ENCODE measurements around the gene PWWP2A.
"Not testable (repeated sequence)": the region's sequence is repeated elsewhere in the genome, so short reads cannot be mapped to it uniquely, and the experiment has no call there.

Gene PWWP2A

DNA sequence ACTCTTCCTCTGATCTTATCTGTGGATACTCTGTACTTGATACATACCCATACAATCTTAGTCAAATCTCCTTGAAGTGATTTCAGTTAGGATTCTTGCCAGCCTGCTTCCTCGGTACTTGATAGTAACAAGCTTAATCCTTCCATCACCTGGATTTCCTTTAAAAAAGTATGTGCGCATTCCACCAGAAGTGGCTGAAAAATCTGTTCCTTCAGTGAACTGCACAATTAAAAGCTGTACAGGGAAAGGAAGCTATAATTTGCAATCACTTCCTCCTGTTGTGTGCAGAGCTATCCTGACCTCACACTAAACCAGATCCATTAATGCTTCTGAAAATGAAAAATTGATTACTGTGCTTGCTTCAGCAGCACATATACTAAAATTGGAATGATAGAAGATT is 47.3 kb downstream of the PWWP2A start:
- no peak for DNase-seq (ENCODE audit: low read depth)

DNA sequence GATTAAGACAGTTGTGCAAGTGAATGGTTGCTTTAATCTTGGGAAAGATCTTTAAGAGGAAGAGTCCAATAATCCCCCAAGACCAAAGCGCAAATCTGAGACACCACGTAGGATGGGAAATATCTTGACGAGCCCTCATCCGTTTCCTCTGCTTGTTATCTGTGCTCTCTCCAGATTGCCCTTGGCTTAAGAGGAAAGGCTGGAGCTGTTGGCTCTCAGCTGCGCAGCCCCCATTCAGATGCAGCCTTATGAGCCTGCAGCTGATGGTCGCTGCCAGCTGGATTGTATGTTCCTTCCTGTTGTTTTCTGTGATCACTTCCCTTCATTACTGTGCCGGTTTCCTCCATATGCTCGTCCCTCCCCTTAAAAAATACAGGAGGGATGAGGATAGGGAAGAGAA is 47.7 kb downstream of the PWWP2A start:
- no peak for DNase-seq (ENCODE audit: low read depth)

DNA sequence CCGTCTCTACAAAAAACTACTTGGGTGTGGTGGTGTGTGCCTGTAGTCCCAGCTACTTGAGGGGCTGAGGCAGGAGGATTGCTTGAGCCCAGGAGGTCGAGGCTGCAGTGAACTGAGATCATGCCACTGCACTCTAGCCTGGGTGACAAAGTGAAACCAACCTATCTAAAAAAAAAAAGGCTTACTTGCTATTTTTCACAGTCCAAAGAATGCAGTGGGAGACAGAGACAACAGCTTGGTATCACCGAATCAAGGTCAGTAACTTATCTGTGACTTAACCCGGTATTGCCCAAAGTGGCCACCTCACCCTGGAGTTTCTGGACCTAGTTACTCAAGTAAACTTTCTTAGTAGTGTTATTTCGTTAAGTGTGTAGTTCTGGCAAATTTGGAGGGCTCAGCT is 50.1 kb downstream of the PWWP2A start:
- not testable (repeated sequence) for DNase-seq (ENCODE audit: low read depth)

DNA sequence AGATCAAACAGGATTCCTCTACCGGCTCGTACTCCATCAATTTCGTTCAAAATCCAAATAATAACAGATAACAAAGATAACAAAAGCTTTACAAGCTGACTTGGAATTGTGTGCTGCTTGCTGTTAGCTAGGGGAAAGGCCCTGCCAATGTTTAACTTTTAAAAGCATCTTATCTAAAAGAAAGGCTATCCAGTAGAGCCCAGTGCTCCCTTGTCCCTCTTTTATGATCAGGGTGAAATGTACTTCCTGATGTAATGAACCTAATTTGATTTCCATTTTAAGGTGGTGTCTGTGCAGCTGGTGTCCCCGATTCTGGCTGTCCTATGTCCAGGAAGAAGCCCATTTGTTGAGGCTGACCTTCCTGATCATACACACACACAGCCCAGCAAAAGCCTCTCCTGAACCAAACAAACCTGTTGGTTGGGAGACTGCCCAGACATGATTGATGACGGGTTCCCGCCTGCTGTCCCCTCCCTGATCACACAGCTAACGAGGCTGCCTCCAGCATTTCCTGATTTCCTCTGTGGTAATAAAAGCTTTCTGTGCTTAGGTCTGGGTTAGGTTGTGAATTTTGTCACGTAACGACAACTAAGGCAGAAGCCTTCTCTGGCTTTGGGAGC is 54.1 kb downstream of the PWWP2A start:
- no peak for DNase-seq (ENCODE audit: low read depth)

DNA sequence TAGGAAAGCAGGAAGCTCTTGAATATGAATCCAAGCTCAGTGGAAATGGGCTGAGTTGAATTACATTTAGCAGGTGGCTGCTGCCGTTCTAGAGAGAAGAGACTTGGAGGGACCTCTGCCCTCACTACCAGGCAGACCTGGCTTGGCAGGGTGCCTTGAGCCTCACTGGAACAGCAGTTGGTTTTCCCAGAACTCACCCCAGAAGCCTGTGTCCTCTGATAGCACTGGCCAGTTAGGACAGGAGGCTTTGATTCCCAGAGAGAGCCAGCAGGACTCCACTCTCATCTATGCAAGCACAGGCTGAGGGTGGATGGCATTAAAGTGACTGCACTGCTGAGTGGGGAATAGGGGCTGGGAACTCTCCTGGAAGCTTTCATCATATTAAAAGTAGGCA is 54.8 kb downstream of the PWWP2A start:
- no peak for DNase-seq (ENCODE audit: low read depth)

DNA sequence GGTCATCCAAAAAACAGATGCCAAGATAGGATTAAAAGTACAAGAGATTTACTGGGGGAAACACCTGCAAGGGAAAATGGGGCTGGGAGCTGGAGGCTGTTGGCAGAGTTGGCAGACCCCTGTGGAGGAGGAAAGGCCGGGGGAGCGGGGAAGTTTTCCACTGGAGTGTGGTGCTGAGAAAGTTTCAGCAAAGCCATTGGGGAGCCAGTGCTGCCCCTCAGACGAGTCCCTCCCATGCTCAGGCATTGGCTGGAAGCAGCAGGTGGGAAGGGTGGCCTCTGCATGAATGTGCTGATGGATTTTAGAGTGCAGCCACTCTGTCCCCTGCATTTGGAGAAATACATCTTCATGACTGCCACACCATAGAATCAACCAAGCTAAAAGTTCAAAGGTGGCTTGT is 57.5 kb downstream of the PWWP2A start:
- no peak for DNase-seq (ENCODE audit: low read depth)

DNA sequence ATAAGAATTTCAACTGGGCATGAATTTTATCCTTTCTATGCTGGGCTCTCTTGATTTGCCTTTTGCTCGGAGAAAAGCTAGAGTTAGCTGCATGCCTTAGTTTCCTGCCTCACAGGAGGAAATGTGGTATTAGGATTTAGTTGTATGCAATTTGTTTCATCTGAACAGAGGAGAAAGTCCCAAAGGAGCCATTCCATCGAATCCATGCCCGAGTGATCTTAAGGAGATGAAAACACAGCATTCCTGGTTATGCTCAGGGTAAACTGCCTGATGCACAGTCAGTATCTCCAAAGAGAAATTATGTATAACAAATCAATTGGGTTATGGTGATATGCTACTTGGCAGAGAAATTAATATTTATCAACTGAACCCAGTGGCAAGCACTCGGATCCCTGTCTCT is 59.2 kb downstream of the PWWP2A start:
- DNase-seq (ENCODE audit: low read depth), result no peak

DNA sequence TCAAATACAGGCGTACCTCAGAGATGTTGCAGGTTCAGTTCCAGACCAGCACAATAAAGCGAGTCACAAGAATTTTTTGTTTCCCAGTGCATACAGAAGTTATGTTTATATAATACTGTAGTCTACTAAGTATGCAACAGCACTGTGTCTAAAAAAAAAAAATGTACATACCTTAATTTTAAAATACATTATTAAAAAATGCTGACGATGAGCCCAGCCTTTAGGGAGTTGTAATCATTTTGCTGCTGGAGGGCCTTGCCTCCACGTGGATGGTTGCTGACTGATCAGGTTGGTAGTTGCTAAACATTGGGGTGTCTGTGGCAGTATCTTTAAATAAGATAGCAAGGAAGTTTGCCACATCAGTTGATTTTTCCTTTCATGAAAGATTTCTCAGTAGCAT is 62.0 kb downstream of the PWWP2A start:
- DNase-seq (ENCODE audit: low read depth), result no peak

DNA sequence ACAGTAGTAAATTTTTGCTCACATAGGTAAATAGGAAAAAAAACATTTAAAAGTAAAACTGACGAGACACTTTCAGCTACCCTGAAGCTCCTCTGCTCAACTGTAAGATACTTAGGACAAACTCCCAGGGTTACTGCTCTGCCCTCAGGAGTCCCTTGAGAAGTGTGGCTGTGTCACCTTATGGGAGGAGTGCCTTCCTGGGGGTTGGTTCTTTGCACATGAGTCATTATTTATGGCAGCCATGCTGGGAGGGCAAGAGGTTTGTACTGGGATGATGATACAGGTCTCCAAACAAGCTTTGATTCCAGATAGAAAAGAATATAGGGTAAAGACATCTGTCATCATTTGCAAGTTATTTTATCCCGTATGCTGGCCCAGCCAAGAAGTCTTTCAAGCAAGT is 64.4 kb downstream of the PWWP2A start:
- DNase-seq (ENCODE audit: low read depth), result no peak

DNA sequence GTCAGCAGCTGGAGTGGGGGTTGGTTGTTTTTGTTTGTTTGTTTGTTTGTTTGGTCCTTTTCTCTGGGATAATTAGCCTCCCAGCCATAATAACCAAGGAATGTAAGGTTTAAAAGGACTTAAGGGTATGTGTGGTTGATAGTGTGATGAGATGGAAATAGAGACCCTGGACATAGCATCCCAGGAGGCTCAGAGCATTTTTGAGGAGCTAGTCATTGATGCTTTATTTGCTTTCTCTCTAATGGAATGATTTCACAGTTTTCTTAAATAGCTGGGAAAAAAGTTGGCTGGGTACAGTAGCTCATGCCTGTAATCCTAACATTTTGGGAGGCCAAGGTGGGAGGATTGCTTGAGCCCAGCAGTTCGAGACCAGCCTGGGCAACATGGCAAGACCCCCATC is 65.2 kb downstream of the PWWP2A start:
- DNase-seq (ENCODE audit: low read depth), result no peak

DNA sequence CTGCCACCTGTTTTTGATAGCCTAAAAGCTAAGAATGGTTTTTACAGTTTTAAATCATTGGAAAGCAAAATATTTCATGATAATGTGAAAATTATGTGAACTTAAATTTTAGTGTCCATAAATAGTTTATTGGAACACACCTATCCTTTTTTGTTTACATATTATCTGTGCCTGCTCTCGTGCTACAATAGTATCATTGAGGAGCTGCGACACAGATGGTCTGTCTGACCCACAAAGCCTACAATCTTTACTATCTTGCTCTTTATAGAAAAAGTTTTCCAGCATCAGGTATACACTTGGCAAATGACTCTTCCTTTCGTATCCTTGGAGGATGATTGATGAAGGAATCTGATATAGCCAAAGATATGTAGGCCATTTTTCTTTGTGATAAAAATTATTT is 70.2 kb downstream of the PWWP2A start:
- DNase-seq (ENCODE audit: low read depth), result no peak

DNA sequence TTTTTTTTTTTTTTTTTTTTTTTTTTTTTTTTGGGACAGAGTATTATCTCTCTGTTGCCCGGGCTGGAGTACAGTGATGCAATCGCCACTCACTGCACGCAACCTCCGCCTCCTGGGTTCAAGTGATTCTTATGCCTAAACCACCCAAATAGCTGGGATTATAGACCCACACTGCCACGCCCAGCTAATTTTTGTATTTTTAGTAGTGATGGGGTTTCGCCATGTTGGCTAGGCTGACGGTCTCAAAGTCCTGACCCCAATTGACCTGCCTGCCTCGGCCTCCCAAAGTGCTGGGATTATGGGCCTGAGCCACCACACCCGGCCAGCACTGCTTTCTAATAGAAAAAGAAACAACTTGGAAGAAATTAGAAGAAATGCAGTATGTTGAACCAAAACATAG is 71.1 kb downstream of the PWWP2A start:
- no peak for DNase-seq (ENCODE audit: low read depth)

DNA sequence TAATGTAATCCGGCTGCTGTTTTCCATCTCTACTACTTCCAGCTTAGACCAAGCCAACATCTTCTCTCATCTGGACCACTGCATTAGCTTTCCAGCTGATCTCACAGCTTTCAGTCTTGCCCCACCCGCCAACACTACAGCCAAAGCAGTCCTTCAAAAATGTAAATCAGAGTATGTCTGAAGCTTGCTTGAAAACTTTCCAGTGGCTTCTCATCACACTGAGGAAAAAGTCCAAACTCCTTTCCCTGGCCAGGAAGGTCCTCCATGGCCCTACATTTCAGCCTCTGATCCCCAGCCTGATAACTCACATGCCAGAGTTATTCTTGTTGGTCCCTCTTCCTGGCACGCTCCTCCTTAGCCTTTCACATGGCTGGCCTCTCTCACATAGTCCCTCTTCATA is 71.8 kb downstream of the PWWP2A start:
- no peak for DNase-seq (ENCODE audit: low read depth)

DNA sequence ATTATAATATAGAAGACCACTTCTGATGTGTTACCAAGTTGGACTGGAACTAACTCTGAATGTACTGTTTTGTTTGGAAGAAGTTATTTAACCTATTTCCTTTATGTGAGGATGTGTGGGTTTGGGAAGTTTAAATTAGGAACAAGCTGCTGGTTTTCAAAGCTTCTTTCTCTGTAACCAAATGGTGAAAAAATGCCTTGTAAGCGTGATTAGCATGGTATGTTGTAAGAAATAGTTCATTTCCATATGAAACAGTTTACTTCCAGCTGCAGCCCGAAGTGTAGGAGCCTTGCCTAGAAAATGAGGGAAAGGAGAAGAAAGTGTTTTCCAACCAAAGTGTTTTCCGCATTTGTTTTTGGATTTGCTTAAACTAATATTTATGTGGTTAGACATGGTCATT is 74.3 kb downstream of the PWWP2A start:
- no peak for DNase-seq (ENCODE audit: low read depth)

DNA sequence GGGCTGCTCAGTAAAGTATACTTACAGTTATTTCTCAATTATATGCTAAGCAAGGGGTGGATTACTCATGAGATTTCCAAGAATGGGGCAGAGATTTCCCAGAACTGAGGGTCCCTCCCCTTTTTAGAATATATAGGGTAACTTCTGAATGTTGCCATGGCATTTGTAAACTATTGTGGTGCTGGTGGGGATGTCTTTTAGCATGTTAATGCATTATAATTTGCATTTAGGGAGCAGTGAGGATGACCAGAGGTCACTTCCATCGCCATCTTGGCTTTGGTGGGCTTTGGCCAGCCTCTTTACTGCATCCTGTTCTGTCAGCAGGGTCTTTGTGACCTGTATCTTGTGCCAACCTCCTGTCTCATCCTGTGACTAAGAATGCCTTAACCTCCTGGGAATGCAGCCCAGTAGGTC is 74.9 kb downstream of the PWWP2A start:
- DNase-seq (ENCODE audit: low read depth), result no peak

DNA sequence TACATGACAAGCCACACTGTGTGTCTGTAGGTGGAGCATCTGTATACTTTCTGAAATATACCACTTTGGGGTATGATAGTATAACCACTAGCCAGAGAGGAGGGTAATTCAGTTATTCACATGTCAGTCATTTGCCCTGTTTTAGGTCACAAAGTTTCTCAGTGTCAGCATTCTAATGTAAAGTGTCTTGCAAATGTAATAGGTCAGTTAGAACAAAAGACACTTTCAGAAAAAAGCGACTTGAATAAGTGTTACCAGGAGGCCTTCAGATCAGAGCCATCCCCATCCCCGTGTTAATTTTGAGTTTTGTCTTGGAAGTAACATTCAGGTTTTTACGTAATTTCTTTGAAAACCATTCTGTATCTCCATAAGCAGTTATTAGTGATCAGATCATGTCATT is 76.6 kb downstream of the PWWP2A start:
- no peak for DNase-seq (ENCODE audit: low read depth)
